Thoracic aorta (tissue), 2 donors: Measurements from ENCODE around the gene SCARB1. TPM values are rescaled to one million over a fixed set of nuclear protein-coding genes. Genes with fewer than 3 reads are reported as not detected.
A peak's percentile ranks its signal among the peaks of the same experiment; 100 is the strongest.

Experiments used
- ATAC-seq: fragments of 150-250 bp; one replicate; pipeline ENCODE4 v1.8.0; 2017; ENCODE audit warnings: low read depth; ENCODE audit not compliant: insufficient number of reproducible peaks, low FRiP score
- DNase-seq: peaks from one replicate; pipeline ENCODE4 v3.0.0-alpha.2; 2020; ENCODE audit warnings: low spot score
- H3K27ac ChIP-seq, 2 donors: fragments of 200-600 bp; sonication (generic); 1 replicate in 1 of 2; 2 replicates in 1 of 2; pipeline ENCODE4 v1.5.1; 2016; ENCODE audit warnings: mild to moderate bottlenecking in 2 of 2, moderate library complexity in 2 of 2
- H3K27me3 ChIP-seq: fragments of 200-600 bp; sonication (generic); replicated peaks from 2 replicates; pipeline ENCODE4 v1.6.0; 2016; ENCODE audit warnings: mild to moderate bottlenecking; ENCODE audit not compliant: insufficient read depth
- H3K36me3 ChIP-seq: fragments of 200-600 bp; sonication (generic); one replicate; pipeline ENCODE4 v1.5.1; 2016
- H3K4me1 ChIP-seq, 2 donors: fragments of 200-600 bp; sonication (generic); 1 replicate in 1 of 2; 2 replicates in 1 of 2; pipeline versions ENCODE4 v1.5.1 to v1.6.0; 2016; ENCODE audit warnings: low read depth in 2 of 2, mild to moderate bottlenecking in 1 of 2; ENCODE audit not compliant: control insufficient read depth in 1 of 2
- H3K4me3 ChIP-seq: fragments of 200-600 bp; sonication (generic); 2 replicates; pipeline ENCODE4 v1.5.1; 2016; ENCODE audit warnings: mild to moderate bottlenecking
- H3K9me3 ChIP-seq: fragments of 200-600 bp; sonication (generic); 2 replicates; pipeline ENCODE4 v1.5.1; 2016
- total RNA-seq, 2 donors: library from RNA; depleted of rRNA; stranded (reverse); fragments of >200 nt; gene quantifications; one replicate each; pipeline versions ENCODE4 v1.1.0 to v1.2.3, GENCODE V29; 2016
- TF ChIP-seq, protein P1 (sequence below): fragments of 200-600 bp; sonication (generic); IDR thresholded peaks from one replicate; pipeline ENCODE4 v1.5.1; 2019; ENCODE audit warnings: antibody characterized with exemption

SCARB1 gene
- total RNA-seq, 2 donors from 2014 or later = 8.8 to 13.1 TPM

DNA sequence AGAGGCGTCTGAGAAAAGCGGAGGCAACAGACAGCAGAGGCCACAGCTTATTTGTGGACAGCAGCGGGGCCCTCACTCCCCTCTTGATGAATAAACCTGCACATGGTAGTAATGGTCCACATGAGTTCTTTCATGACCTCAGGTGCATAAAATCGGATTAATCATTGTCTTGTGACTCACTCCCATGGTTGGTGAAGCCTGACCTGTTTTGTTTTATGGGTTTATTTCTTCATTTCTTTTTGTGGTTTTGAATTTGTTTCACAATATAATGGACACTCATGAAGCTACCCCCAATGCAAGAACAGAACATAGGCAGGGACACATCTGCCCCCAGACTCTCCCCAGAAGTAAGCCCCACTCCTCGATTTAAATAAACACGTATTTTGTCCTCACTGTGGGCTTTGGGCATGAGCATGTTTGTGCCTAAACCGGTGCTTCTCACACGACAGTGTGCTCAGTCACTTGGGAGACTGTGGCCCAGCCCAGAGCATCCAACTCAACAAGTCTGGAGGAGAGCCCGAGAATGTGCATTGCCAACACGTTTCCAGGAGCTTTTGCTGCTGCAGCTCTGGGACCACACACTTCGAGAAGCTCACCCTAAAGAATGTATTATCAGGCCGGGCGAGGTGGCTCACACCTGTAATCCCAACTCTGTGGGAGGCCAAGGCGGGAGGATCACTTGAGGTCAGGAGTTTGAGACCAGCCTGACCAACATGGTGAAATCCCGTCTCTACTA is 116.1 kb downstream of the SCARB1 start:
- Histone ChIP-seq H3K4me1 (peaks cover 18 to 32% of the 10 kb centered on the region in 2 donors), H3K27ac (peak overlapping the region in 1 of 2 donors; percentile 14), H3K36me3 (no peaks in the 10 kb centered on the region), H3K4me3 (no peak overlapping the region), H3K27me3 (no peaks in the 10 kb centered on the region), H3K9me3 (no peaks in the 10 kb centered on the region)
- TF ChIP-seq, protein P1, sequence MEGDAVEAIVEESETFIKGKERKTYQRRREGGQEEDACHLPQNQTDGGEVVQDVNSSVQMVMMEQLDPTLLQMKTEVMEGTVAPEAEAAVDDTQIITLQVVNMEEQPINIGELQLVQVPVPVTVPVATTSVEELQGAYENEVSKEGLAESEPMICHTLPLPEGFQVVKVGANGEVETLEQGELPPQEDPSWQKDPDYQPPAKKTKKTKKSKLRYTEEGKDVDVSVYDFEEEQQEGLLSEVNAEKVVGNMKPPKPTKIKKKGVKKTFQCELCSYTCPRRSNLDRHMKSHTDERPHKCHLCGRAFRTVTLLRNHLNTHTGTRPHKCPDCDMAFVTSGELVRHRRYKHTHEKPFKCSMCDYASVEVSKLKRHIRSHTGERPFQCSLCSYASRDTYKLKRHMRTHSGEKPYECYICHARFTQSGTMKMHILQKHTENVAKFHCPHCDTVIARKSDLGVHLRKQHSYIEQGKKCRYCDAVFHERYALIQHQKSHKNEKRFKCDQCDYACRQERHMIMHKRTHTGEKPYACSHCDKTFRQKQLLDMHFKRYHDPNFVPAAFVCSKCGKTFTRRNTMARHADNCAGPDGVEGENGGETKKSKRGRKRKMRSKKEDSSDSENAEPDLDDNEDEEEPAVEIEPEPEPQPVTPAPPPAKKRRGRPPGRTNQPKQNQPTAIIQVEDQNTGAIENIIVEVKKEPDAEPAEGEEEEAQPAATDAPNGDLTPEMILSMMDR = no peak
- ATAC-seq (no peak), DNase-seq (no peak)

DNA sequence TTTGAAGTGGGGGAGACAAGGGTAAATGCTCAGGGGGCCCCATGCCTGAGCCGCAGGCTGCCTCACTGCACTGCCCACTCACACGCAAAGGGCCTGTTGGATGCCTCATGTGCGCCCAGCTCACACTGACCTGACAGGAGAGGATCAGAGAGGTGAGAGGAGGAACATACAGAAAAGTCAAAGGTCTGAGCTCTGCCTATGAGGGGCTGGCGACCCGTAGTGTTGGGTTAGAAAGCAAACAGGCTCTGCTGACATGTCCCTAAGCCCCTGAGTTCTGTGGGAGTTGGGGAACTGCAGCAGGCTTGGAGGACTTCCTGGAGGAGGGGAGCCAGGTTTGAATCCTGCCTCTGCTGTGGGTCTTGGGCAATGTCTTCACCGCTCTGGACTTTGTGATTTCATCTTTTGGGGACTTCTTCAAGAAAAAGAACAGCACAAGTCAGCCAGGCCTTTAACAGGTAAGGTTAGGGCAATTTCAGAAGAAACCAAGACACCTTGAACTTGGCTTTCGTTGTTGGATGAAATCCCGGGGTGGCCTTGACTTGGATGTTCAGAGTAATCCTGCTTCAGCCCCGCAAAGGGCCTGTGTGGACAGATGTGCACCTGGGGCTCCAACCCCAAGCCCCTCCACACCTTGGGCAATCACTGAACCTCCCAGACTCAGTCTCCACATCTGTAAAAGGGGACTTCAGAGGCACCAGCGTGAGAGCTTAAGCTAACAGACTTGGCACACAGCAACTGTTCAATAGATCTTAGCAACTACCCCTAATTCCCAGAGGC is 116.8 kb downstream of the SCARB1 start:
- H3K27me3 ChIP-seq = no peaks in the 10 kb centered on the region
- H3K4me3 ChIP-seq = no peak overlapping the region
- peak overlapping the region; percentile 79 to 85 for H3K27ac ChIP-seq
- no peak for DNase-seq
- no peak for ATAC-seq
- no peaks in the 10 kb centered on the region for H3K36me3 ChIP-seq
- peaks cover 12 to 25% of the 10 kb centered on the region in 2 donors for H3K4me1 ChIP-seq
- TF ChIP-seq, protein P1 = no peak
- no peaks in the 10 kb centered on the region for H3K9me3 ChIP-seq

DNA sequence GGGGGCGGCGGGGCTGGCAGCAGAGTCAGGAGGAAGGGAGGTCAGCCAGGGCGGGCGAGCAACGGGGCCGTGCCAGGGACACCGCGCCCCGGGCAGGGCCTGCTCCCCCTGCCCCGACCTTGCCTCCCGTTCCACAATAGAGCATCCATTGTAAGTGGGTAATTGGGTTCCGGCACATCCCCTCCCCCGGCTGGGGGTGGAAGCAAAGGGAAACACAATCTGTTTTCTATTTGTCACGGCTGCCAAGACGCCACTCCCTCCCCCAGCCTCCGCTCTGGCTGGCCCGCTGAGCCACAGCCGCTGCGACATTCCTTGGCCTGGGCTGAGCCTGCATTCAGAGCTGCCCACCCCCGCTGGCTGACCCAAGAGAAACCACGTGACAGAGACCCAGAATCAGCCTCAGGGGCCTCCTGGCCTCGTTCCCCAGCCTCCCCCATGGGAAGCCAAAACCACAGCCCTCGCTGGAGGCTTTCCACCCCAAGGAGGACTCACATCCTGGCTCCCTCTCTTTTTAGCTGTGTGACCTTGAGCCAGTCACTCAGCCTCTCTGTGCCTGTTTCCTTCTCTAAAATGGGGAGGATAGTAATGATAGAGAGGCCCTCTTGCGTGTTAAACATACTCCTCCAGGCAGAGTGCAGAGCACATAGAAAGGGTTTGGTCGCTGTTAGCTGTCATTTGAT is 117.6 kb downstream of the SCARB1 start:
- Histone ChIP-seq H3K4me3 (peak overlapping the region; percentile 34), H3K9me3 (no peaks in the 10 kb centered on the region), H3K36me3 (no peaks in the 10 kb centered on the region), H3K4me1 (peaks cover 12 to 24% of the 10 kb centered on the region in 2 donors), H3K27me3 (no peaks in the 10 kb centered on the region), H3K27ac (peak overlapping the region; percentile 79 to 85)
- DNase-seq (peak; percentile 94), ATAC-seq (peak; percentile 62)
- TF ChIP-seq, protein P1 = no peak

DNA sequence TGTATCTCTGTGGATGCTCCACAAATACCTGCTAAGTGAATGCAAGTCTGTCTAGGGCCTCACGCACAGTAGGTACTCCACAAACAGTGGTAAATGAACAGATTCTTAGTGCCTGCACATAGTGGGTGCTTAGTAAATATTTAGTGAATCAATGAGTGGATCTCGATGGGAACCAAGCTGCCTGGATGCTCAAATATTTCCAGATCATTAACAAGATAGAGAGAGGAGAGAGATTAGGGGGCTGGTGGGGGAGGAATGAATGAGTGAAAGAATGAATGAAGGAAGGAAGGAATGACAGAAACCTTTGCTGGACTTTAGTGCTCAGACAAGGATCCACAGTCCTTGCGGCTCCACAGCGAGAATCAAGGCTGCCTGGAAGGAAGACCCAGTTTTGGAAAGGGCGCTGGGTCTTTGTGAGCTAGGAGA is 118.2 kb downstream of the SCARB1 start:
- ATAC-seq (no peak), DNase-seq (no peak)
- peak overlapping the region; percentile 34 for H3K4me3 ChIP-seq
- H3K27ac ChIP-seq = peak overlapping the region; percentile 79 to 85
- H3K4me1 ChIP-seq = peaks cover 17 to 28% of the 10 kb centered on the region in 2 donors
- TF ChIP-seq, protein P1 = no peak
- H3K36me3 ChIP-seq = no peaks in the 10 kb centered on the region
- H3K9me3 ChIP-seq = no peaks in the 10 kb centered on the region
- no peaks in the 10 kb centered on the region for H3K27me3 ChIP-seq
